Measurements from ENCODE around the gene CD101. TPM values are rescaled to one million over a fixed set of nuclear protein-coding genes. Genes with fewer than 3 reads are reported as not detected.

The CD101 gene
- total and polyA plus RNA-seq, 2 experiments from 2014 or later: 1.2 to 1.3 TPM

- Histone ChIP-seq H3F3A (replicated peaks; ENCODE audit: low read depth) (no peaks in the 10 kb centered on the region), H2AFZ (no peak overlapping the region), H3K27ac (ENCODE audit: low read depth) (no peak overlapping the region), H3K4me1 (ENCODE audit: insufficient read depth) (peaks cover 2% of the 10 kb centered on the region; the same call in 1 of the 2 replicates), H3K4me2 (no peak overlapping the region), H3K79me2 (replicated peaks; ENCODE audit: insufficient read depth) (no peaks in the 10 kb centered on the region), H3K4me3 (no peak overlapping the region), H3K9me2 (ENCODE audit: insufficient read depth) (peaks cover 4% of the 10 kb centered on the region; the same call in 1 of the 2 replicates), H3K36me3 (ENCODE audit: insufficient read depth) (no peaks in the 10 kb centered on the region), H4K20me1 (replicated peaks; ENCODE audit: insufficient read depth) (no peaks in the 10 kb centered on the region), H3K27me3 (ENCODE audit: insufficient read depth) (no peaks in the 10 kb centered on the region)
- no peak for DNase-seq (ENCODE audit: low spot score)
- Mint-ChIP-seq H3K27ac (no peak overlapping the region), H3K27me3 (ENCODE audit: insufficient read depth, low read depth, poor library complexity) (no peaks in the 10 kb centered on the region), H3K4me1 (peaks cover 30% of the 10 kb centered on the region), H3K36me3 (ENCODE audit: low read depth) (no peaks in the 10 kb centered on the region), H3K9me3 (no peaks in the 10 kb centered on the region), H3K4me3 (no peak overlapping the region)
- ATAC-seq: no peak
- TF ChIP-seq POLR2AphosphoS5 (IDR thresholded peaks at IDR 0.05; ENCODE audit: low read depth) (no peak), ZNF331 (CRISPR knock-in tag; IDR thresholded peaks at IDR 0.05; ENCODE audit: low read depth) (no peak), CTCF (conservative IDR thresholded peaks at IDR 0.05; ENCODE audit: low read depth in 2 of 2) (no peak), STAT1 (IDR thresholded peaks at IDR 0.05; ENCODE audit: unreplicated experiment) (no peak), ZNF462 (CRISPR knock-in tag; IDR thresholded peaks at IDR 0.05) (no peak), NANOG (IDR thresholded peaks at IDR 0.05; ENCODE audit: borderline replicate concordance) (no peak), JUNB (IDR thresholded peaks at IDR 0.05; ENCODE audit: unreplicated experiment) (no peak), ETS1 (IDR thresholded peaks at IDR 0.05) (no peak), EZH2phosphoT487 (IDR thresholded peaks at IDR 0.05; ENCODE audit: unreplicated experiment) (no peak), REST (IDR thresholded peaks at IDR 0.05; ENCODE audit: unreplicated experiment) (no peak), EZH2 (IDR thresholded peaks at IDR 0.05; ENCODE audit: low read depth, unreplicated experiment) (no peak), ZNF114 (CRISPR knock-in tag; IDR thresholded peaks at IDR 0.05) (no peak), CREB1 (CRISPR knock-in tag; IDR thresholded peaks at IDR 0.05; ENCODE audit: low read depth) (no peak)
These were observed 8.9 kb downstream of the CD101 start for GRCh38 chr1:117010310-117010969.

All from GM23338 (cell line).